ENCODE measurements around the gene SLC44A5.
"Not testable (repeated sequence)": the region's sequence is repeated elsewhere in the genome, so short reads cannot be mapped to it uniquely, and the experiment has no call there.

Gene SLC44A5

GRCh38 chr1:75444220-75444619 is 166.7 kb downstream of the SLC44A5 start:
- DNase-seq = no peak

DNA sequence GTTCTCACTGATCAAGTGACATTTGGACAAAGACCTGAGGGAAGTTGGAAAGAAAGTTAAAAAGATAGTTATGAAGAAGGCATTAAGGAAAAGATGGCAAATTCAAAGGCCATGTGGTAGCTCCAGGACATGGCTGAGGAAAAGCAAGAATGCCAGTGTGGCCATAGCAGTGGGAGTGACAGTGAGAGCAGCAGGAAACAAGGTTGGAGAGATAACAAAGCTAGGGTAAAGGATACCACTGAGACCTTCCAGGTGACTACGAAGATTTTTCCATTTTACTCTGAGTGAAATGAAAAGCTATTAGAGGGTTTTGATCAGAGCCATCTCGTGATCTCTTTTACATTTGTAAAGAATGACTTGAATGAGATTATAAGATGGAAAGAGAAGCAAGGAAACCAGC is 170.6 kb downstream of the SLC44A5 start:
- no peak for DNase-seq

- no peak for DNase-seq
Observed at GRCh38 chr1:75438355-75438754, 172.6 kb downstream of the SLC44A5 start.

DNA sequence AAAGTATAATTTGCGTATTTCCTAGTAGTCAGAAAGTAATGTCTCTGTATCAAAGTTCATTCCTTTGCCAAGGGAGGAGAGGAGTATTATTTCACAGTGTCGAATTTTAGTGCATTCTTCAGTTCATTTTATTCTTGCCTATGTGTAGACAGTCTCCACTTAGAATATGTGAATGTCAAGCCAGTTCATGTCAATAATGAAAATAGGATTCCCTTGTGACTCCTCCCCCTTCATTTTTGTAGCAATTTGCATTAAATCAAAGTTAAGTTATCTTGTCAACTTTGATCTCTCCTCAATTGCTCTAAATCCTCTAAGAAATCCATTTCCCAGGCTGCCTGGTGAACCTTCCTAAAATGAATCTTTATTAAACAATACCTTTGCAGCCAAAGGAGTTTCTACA is 179.1 kb downstream of the SLC44A5 start:
- no peak for DNase-seq

DNA sequence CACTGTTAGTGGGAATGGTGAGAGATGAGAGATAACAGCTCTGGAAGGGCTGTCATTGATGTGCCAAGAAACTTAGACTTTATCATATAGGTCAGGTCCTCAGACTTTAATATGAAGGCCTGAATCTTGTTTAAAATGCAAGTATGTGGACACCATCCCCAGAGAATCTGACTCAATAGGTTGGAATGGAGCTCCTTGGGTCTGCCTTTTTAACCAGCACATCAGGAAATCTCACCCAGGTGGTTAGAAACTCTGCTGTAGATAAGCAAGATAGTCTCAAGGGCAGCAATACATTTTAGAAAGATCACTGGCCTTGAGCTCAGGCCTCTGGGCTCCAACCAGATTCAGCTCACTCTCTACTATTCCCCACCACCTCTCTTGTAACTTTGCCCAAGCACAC is 180.4 kb downstream of the SLC44A5 start:
- no peak for DNase-seq

GRCh38 chr1:75426688-75427087 is 184.2 kb downstream of the SLC44A5 start:
- no peak for DNase-seq

DNA sequence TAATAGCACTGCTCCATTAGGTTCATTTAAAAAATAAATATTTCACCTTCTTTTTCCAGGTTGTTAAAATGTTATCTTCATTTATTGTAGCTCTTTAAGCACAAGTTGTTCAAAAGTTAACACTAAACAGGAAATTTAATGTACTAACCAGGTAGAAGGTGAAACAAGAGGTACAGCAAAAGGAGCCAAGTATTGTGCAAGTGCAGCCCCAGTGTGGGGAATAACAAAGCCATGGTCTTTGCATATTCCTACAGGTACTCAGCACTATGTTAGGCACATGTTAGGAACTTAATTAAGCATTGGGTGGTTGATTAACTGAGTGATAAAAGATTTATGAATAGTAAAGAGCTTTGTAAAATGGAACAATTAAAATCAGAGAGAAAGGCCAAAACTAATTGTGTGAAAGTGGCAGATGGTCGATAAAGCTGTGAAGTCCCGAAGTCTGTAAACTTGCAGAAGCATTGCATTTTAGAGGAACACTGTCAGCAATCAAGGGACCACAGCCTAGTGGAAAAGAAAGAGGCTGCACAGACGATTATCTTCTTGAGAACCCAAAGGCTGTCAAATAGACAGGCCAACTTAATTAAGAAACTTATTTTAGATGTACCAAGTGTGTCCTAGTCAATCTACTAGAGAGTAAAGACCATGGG is 185.8 kb downstream of the SLC44A5 start:
- no peak for DNase-seq

GRCh38 chr1:75423616-75424015 is 187.3 kb downstream of the SLC44A5 start:
- no peak for DNase-seq

- DNase-seq = no peak
Observed at GRCh38 chr1:75423136-75423535, 187.8 kb downstream of the SLC44A5 start.

GRCh38 chr1:75421371-75421770 is 189.5 kb downstream of the SLC44A5 start:
- DNase-seq = no peak

DNA sequence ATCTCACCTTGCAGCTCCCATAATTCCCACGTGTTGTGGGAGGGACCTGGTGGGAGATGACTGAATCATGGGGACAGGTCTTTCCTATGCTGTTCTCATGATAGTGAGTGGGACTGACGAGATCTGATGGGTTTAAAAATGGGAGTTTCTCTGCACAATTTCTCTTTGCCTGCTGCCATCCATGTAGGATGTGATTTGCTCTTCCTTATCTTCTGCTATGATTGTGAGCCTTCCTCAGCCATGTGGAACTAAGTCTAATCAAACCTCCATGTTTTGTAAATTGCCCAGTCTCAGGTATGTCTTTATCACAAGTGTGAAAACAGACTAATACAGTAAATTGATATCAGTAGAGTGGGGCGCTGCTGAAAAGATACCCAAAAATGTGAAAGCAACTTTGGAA is 195.7 kb downstream of the SLC44A5 start:
- DNase-seq = no peak

DNA sequence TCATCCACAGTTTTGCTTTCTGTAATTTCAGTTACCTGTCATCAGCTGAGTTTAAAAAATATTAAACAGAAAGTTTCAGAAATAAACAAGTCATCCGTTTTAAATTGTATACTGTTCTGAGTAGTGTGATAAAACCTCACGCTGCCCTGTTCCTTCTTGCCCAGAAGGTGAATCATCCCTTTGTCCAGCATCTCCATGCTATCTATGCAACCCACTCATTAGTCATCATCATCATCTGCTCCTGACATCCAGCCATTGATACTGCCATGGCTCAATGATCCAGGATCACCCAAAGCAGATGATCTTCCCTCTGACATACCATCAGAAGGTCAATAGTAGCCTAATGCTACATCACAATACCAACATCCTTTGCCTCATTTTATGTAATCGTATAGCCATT is 198.3 kb downstream of the SLC44A5 start:
- no peak for DNase-seq

- DNase-seq = not testable (repeated sequence)
Observed at GRCh38 chr1:75404681-75405080, 206.2 kb downstream of the SLC44A5 start.

DNA sequence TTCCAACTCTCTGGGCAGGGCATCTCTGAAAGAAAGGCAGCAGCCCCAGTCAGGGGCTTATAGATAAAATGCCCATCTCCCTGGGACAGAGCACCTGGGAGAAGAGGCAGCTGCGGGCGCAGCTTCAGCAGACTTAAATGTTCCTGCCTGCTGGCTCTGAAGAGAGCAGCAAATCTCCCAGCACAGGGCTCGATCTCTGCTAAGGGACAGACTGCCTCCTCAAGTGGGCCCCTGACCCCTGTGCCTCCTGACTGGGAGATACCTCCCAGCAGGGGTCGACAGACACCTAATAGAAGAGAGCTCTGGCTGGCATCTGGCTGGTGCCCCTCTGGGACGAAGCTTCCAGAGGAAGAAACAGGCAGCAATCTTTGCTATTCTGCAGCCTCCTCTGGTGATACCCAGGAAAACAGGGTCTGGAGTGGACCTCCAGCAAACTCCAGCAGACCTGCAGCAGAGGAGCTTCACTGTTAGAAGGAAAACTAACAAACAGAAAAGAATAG is 207.7 kb downstream of the SLC44A5 start:
- DNase-seq = not testable (repeated sequence)

DNA sequence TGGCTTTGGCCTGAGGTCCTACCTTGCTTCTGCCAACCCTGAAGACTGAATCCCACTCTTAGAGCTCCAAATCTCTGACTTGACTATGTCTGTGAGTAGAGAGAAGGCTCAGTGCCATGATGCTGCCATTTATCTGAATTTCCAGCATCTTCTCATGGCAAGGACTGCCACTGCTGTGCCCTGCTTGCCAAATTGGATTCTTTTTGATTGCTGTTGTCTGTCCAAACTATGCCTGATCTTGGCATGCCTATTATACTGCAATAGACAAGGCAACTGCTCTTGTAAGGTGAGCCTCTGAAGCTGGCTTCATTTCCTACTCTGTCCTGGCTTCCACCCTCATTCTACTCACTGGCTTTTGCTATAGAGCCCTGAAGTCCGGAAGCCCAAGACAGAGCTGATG is 210.2 kb downstream of the SLC44A5 start:
- DNase-seq = no peak

GRCh38 chr1:75396745-75397144 is 214.2 kb downstream of the SLC44A5 start:
- no peak for DNase-seq

GRCh38 chr1:75396260-75396659 is 214.7 kb downstream of the SLC44A5 start:
- no peak for DNase-seq

- DNase-seq = no peak
Observed at GRCh38 chr1:75394386-75395139, 216.4 kb downstream of the SLC44A5 start.

DNA sequence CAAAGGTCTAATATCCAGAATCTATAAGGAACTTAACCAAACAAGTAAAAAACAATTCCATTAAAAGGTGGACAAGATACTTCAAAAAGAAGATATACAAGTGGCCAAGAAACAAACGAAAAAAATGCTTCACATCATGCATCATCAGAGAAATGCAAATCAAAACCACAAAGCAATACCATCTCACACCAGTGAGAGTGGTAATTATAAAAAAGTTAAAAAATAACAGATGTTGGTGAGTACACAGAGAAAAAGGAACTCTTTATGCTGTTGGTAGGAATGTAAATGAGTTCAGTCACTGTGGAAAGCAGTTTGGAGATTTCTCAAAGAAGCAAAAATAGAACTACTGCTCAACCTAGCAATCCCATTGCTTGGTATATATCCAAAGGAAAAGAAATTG is 218.6 kb downstream of the SLC44A5 start:
- no peak for DNase-seq

DNA sequence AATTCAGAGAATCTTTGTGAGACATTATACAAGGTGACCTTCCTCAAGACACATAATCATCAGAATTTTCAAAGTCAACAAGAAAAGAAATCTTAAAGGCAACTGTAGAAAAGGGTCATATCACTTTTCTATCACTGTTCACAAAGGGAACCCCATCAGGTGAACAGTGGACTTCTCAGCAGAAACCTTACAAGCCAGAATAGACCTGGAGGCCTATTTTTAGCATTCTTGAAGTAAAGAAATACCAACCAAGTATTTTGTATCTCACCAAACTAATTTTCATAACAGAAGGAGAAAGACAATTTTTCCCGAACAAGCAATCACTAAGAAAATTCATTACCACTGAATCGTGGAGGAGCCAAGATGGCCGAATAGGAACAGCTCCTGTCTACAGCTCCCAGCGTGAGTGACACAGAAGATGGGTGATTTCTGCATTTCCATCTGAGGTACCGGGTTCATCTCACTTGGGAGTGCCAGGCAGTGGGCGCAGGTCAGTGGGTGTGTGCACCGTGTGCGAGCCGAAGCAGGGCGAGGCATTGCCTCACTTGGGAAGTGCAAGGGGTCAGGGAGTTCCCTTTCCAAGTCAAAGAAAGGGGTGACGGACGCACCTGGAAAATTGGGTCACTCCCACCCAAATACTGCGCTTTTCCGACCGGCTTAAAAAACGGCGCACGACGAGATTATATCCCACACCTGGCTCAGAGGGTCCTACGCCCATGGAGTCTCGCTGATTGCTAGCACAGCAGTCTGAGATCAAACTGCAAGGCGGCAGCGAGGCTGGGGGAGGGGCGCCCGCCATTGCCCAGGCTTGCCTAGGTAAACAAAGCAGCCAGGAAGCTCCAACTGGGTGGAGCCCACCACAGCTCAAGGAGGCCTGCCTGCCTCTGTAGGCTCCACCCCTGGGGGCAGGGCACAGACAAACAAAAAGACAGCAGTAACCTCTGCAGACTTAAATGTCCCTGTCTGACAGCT is 235.2 kb downstream of the SLC44A5 start:
- not testable (repeated sequence) for DNase-seq

- DNase-seq = no peak
Observed at GRCh38 chr1:75373542-75374159, 237.3 kb downstream of the SLC44A5 start.

DNA sequence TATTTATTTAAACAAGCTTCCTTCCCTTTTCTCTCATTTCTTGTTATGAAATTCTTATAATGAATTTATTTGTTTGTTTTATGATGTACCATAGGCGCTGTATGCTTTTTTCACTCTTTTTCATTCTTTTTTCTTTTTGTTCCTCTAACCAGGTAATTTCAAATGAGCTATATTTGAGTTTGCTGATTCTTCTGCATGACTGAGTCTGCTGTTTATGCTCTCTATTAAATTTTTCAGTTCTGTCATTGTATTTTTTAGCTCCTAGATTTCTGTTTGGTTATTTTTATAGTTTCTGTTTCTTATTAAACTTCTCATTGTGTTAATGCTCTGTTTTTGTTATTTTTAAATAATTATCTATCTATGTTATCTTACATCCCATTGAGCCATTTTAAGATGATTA is 244.3 kb downstream of the SLC44A5 start:
- DNase-seq = no peak

- no peak for DNase-seq
Observed at GRCh38 chr1:75361260-75361659, 249.7 kb downstream of the SLC44A5 start.

Data from inflammatory macrophage treated with lipopolysaccharide for 1 hour (primary cell).